NCI-H345 treated with DMSO at 0.1 percent for 48 hours (cell line): ENCODE measurements around the gene XIRP1.
A peak's percentile ranks its signal among the peaks of the same experiment; 100 is the strongest.

Experiments used
- DNase-seq: peaks from one replicate; lab custom pipeline; 2025; ENCODE audit not compliant: unreplicated experiment; lab: John Stamatoyannopoulos, UW

Gene XIRP1

DNA sequence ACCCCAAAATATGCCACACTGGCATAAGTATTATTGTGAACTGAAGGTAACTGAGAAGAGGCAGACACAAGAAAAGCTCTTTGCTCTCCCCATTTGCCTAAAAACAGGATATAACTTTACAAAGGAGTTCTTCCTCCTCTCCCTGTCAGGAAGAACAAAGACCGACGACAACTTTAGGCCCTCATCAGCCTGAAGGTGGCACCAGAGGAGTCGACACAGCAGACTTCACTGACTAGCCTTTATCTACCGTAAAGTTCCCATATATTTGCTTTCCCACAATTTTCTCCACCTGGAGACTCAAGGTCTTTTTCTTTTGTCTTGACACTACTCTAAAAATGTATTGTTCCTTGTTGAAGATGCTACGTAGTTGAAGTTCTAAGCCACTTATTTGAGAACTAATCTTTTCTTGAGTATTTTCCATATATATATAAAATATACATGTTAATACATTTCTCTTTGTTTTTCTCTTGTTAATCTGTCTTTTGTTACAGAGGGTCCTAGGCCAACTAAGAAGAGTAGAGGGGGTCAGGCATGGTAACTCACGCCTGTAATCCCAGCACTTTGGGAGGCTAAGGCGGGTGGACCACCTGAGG, 16.2 kb upstream of the XIRP1 start:
- no peak for DNase-seq

DNA sequence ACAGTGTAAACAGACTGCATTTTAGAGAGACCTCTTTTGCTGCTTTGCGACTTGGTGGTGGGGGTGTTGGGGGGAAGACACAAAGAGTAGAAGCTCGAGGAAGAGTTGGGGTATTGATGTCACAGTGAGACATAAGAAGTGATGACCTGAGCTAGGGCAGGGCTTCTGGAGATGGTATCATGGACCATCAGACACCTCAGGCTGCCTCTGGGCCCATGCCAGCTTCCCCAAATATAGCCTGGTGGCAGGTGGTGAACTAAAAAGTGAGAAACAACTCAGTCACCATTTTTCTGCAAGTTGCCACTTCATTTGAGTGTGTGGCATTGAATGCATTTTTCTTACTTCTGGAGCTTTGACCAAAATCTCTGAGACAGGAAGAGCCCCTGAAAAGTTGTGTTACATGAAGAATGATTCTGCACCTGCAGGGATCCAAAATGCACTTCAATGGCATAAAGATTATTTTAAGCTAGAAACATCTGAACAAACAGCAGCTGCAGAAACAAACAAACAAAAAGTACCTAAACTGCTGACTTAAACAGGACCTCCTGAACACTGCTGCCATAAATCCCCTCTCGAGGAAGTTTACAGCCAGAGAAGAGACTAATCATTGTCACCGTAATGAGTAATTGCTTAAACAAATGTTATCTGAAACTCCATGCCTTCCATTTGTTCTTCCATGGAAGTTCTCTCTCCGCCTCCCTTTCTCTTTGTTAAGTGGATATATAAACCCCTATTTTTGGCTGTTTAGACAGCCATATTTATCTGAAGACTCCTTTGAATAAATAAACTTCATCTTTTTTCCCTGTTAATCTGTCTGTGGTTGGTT, 15.2 kb upstream of the XIRP1 start:
- DNase-seq, result no peak

- DNase-seq, result no peak
Measured at GRCh38 chr3:39205919-39206516, 13.6 kb upstream of the XIRP1 start.

- no peak for DNase-seq
Measured at GRCh38 chr3:39205131-39205530, 12.7 kb upstream of the XIRP1 start.

DNA sequence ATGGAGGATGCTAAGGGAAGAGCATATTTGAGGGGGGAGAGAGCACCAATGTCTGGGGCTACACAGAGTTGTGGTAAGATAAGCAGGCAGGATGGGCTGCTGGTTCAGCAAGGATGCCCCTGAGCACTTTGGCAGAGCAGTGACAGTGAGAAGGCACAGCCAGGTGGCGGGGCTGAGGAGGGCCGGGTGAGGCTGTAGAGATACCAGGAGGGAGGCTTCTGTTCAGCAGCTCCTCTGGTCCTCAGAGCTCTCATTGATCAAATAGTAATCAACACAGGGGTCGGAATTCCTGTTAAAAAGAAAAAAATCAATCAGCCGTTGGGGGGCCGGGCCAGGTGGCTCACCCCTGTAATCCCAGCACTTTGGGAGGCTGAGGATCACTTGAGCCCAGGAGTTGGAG, 11.5 kb upstream of the XIRP1 start:
- DNase-seq, result no peak

DNA sequence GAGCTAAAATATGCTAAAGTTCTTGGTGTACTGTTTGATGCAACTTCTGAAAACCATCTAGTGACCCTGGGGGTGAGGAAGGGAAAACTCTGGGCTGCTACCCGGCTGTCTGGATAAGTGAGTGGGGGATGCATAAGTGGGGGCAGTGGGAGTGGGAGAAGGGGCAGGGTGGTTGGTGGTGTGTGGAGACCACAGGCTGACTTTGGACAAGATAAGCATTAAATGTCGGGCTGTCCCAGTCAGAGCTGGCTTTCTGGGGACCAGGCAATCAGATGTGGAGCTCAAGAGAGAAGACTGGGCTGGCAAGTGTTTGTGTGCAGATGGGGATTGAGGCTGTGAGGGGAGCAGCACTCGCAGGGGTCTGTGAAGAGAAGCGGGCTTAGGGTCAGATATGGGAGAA, 11.0 kb upstream of the XIRP1 start:
- no peak for DNase-seq

DNA sequence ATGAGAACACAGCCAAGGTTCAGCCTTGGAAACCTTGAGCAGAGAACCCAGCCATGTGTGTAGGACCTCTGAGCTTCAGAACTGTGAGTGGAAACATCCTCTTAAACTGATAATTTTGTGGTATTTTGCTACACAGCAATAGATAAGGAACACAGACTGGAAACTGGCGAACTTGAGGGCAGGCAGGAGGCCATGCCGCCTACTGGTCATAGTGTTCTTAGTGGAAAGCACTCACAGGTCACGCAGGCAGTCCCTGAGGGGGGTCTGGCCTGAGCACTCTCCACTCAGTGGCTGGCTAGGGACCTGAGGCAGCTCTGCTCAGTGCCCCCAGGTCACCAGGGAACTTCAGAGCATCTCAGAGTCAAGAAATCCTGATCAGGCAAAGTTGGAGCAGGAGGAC, 9.7 kb upstream of the XIRP1 start:
- no peak for DNase-seq

GRCh38 chr3:39196671-39197356, 4.4 kb upstream of the XIRP1 start:
- no peak for DNase-seq

GRCh38 chr3:39196034-39196433, 3.6 kb upstream of the XIRP1 start:
- no peak for DNase-seq

DNA sequence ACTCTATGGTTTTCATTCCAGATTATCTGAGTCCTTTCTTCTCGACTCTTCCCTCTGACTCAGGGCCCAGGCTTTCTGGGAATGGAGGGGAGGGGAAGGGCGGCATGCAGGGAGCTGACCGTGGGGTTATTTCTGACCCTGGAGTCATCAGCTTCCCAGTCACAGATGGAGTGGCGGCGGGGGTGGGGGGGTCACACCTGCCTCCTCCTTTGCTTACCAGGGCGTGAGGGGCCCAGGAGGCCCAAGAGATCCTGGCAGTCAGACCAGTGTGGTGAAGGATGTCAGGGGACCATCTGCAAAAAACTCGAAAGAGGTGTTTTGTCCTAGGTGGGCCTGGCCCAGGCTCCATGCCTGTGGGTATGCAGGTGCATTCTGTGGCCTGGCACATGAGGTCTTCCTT, 996 bp upstream of the XIRP1 start:
- DNase-seq, result no peak

- DNase-seq, result no peak
Measured at GRCh38 chr3:39191773-39192172, 622 bp downstream of the XIRP1 start.

DNA sequence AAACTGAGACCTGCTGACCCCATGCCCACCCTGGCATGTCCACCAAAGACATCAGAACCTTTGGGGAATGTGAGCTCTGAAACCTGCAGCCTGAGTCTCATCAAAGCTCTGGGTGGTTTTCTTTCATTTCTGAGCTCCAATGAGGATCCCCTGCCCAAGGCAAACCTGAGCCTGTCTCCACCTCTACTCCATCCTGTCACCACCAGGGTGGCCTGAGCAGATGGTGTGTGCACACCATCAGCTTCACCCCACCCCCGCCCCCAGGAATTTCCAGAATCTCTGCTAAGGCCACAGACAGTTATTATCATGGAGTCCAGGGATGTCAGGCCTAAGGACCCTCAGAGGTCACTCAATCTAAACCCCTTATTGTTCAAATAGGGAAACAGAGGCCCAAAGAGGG, 1.3 kb downstream of the XIRP1 start:
- DNase-seq, result no peak

DNA sequence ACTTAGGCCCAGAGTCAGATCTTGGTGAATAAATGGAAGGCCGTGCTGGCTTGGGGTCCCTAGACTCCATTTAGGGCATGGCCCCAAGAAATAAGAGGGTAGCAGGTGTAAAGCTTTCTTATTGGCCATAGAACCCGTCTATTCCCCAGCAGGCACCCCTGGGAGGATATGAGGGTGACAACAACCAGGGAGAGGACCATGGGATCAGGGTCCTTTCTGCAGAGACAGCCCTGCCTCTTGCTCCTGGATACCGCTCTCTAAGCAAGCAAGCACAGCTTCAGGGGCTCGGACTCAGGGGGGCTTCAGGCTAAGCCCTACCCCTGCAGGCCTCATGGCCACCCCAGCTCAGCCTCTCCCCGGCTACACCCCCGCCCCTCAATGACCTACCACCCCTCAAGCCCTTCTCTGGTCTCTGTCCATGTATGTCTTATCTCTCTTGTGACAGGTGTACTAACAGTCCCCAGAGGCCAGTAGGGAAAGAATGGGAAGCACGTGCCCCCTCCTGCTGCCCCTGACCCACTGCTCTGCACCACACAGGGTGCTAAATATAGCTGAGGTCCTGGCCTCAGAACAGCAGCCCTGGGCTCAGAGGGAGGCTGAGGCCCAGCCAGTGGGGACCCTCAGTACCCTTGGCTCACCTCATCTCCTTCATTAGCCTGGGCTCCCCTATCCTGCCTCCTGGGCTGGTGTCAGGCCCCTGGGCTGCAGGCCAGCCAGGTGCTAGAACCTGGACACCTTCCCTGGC, 1.9 kb downstream of the XIRP1 start:
- no peak for DNase-seq

DNA sequence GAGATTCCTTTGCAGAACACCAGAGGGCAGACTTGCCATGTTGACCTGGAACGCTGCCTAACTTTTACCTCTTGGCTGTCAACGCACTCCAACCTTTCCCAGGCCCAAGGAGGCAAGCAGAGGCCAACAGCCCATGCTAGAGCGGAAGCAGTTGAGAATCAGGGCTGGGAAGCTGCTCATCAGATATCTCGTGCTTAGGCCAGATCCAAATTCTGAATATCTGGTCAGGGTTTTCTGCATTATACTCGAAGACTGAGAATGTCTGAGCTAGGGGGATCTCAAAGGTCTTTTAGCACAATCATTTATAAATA, 2.5 kb downstream of the XIRP1 start:
- peak; percentile 22 for DNase-seq

DNA sequence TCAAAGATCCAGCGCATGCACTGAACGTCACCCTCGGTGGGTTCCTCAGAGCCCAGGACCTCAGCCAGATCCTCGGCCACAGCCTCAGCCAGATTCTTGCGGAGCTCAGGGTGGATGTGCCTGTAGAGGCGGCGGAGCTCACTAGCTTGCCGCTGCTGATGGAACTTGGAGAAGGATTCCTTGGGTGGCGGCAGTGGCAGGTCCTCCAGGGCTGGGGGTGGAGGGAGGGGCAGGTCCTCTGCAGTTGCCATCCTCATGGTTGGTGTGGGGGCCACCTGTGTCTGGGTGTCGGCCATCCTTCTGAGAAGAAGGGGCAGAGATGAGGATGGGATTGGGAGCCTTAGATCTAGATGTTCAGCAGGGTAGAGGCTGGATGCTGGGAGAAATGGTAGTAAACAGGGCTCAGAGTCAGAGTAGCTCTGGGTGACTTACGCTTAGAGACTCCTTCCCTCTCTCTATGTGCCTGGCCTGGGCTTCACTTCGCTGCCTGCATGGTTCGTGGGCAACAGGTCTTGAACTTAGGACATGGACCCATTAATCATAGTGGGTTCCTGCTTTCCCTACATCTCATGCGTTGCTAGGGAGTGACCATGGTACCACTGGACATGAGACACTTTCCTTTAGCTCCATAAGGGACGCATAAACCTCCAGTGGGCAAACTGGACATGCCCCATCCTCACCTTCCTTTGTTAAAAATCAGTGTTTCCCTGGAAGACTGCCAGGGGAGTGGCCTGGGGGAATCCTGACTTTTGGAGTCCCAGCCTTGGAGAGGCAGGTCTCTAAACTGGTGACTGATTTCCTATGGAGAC, 3.0 kb downstream of the XIRP1 start:
- DNase-seq, result no peak

DNA sequence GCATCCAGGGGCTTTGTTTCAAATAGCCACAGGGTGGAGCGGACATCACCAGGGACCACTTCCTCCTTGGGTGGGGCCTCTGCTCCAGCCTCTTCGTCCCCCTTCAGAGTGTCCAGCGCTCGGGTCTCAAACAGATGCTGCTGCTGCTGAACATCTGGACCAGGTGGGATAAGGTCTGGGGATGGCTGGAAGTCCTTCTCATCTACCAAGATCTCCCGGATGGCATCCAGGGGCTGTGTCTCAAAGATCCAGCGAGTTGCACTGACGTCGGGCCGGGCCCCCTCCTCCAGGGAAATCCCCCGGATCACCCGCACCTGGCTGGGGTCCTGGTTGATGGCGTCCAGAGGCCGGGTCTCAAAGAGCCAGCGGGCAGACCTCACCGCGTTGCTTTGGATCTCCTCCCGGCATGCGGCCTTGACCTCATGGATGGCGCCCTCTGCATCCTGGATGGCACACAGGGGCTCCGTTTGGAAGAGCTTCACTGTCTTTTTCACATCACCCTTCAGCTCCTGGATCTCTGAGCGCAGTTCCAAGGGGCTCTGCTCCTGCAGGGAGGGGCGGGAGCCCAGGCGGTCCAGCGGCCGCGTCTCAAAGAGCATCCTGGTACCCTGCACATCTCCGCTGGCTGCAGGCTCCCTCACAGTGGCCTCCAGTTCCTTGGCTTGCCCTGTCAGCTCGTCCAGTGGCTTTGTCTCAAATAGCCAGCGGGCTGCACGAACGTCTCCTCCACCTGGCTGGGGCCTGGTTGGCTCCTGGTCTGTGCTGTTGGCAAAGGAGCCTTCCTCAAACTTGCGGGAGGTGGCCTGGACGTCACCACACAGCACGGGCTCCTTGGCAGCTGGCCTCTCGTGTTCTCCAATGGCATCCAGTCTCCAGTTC, 3.9 kb downstream of the XIRP1 start:
- DNase-seq, result no peak

DNA sequence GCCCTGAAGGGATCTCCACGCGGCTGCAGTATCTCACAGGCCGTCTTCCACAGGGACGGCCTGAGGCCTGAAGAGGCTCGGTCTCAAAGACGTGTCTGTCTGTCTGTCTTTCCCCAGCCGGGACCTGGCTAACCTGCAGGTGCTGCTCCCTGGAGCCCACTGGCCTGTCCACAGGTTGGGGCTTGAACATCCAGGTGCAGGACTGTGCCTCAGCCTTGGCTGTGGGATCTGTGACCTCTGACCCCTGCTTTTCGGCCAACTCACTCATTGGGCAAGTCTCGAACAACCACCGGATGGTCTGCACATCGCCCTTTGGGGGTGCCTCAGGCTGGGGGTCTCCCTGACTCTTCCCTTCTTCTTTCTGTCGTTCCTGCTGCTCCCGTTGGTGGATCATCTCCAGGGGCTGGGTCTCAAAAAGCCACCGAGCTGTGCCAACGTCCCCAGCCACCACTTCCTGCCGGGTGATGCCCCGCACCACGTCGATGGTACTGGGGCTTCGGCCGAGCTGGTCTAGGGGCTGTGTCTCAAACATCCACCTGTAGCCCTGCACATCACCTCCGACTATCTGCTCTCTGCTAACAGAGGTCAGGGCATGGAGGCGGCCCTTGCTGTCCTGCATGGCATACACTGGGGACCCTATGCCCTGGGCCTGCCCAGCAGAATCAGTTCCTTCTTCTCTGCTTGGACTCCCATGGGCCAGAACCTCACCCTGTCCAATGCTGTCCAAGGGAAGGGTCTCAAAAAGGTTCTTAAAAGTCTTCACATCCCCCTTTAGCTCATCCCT, 4.8 kb downstream of the XIRP1 start:
- no peak for DNase-seq

DNA sequence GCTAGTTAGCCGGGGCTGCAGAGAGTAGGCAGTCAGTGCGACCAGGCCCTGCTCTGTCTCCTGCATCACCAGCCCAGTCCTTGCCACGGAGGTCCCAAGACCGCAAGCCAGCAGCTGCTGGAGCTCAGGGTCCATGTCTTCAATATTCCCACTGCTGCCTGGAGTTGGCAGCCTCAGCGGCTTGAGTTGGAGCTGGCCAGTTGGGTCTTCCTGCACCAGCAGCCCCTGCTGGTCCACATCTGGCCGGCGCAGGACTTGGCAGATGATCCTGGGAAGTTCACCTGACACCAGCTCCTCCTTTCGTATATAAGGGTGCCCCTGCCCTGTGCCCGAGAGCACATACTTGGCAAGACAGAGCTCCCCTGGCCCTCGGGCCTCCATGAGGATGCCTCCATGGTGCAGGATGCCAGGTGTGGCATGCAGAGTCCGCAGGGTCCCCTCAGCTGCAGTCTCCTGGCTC, 5.7 kb downstream of the XIRP1 start:
- DNase-seq, result no peak
